ENCODE results near the gene FRMD4B. TPM values are rescaled to one million over a fixed set of nuclear protein-coding genes. Genes with fewer than 3 reads are reported as not detected.

FRMD4B gene
- total RNA-seq, 1 donor from 2014 or later: 17.3 TPM

DNA sequence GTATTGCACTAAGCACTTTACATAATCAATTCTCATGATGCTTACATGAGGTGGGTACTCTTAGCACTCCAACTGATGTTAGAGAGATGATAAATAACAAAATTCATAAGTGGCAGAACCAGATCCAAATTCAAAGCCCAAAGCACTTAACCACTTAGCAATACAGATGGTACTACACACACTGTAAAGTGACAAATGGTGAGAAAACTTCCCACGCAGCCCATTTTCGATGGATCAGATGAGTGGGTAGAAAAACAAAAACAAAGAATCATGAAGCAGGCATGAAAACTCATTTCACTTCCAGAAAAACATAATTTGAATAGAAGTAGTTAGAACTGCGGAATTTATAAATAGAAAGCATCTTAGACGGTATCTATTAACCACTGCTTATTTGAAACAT, 66.2 kb downstream of the FRMD4B start:
- Histone ChIP-seq H4K20me1 (ENCODE audit: low read depth) (no peaks in the 10 kb centered on the region), H3K36me3 (no peaks in the 10 kb centered on the region), H3K27ac (no peak overlapping the region), H3K4me1 (no peaks in the 10 kb centered on the region), H3K9ac (no peak overlapping the region), H3K4me2 (no peak overlapping the region), H3F3A (ENCODE audit: low read depth) (no peaks in the 10 kb centered on the region), H3K79me2 (ENCODE audit: low read depth) (no peaks in the 10 kb centered on the region), H3K27me3 (no peaks in the 10 kb centered on the region), H3K4me3 (no peak overlapping the region), H2AFZ (replicated peaks) (no peak overlapping the region), H3K9me3 (ENCODE audit: low read depth) (no peaks in the 10 kb centered on the region)
- no peaks in the 10 kb centered on the region for H3K4me1 Mint-ChIP-seq
- H3K27ac Mint-ChIP-seq: no peak overlapping the region
- H3K27me3 Mint-ChIP-seq (ENCODE audit: insufficient read depth, low read depth): peaks cover 2% of the 10 kb centered on the region
- H3K36me3 Mint-ChIP-seq: no peaks in the 10 kb centered on the region
- no peak for DNase-seq (ENCODE audit: low spot score)
- no peak for TF ChIP-seq EZH2phosphoT487 (IDR thresholded peaks at IDR 0.05)
- TF ChIP-seq, protein P1, sequence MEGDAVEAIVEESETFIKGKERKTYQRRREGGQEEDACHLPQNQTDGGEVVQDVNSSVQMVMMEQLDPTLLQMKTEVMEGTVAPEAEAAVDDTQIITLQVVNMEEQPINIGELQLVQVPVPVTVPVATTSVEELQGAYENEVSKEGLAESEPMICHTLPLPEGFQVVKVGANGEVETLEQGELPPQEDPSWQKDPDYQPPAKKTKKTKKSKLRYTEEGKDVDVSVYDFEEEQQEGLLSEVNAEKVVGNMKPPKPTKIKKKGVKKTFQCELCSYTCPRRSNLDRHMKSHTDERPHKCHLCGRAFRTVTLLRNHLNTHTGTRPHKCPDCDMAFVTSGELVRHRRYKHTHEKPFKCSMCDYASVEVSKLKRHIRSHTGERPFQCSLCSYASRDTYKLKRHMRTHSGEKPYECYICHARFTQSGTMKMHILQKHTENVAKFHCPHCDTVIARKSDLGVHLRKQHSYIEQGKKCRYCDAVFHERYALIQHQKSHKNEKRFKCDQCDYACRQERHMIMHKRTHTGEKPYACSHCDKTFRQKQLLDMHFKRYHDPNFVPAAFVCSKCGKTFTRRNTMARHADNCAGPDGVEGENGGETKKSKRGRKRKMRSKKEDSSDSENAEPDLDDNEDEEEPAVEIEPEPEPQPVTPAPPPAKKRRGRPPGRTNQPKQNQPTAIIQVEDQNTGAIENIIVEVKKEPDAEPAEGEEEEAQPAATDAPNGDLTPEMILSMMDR (IDR thresholded peaks at IDR 0.05): no peak
- no peak for TF ChIP-seq EZH2 (IDR thresholded peaks at IDR 0.05)
- no peak overlapping the region for H3K4me3 Mint-ChIP-seq
- no peaks in the 10 kb centered on the region for H3K9me3 Mint-ChIP-seq

DNA sequence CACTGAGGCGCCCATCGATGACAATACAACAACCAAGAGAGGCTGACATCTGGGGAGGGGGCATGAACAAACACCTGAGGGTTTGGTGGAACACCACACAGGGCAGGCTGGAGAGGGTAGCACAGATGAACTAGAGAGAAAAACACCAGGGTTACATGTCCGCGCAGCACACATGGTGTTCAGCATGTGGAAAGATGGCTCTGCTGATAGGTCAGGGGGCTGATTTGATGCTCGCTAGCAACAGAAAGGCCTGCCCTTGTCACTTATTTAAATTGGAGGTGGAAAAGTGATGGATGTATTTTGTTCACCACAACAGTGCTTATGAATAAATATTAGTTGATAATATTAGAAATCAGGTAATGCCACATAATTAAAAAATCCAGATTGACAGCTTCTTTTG, 67.5 kb downstream of the FRMD4B start:
- H3K9ac ChIP-seq: no peak overlapping the region
- H3K27me3 ChIP-seq: no peaks in the 10 kb centered on the region

DNA sequence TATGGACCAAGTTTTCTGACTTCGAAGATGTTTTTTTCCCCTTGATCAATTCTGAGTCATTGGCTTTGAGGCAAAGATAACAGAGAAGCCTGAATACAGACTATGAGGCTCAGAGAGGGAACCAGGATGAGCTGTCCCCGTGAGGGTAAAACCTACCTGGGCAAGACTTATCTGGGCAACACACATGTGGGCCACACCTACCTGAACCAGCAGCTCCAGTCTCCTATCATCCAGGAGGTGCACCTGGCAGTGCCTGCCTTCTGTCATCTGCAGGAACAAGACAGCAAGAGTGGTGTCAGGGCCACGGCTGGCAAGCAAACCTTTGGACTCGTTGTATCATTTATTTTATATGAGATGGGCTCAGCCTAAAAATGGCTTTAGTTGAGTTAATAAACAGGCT, 72.6 kb downstream of the FRMD4B start:
- H3K9ac ChIP-seq: no peak overlapping the region
- no peak overlapping the region for H3K27ac ChIP-seq
- Mint-ChIP-seq H3K27me3 (ENCODE audit: insufficient read depth, low read depth) (peaks cover 5% of the 10 kb centered on the region), H3K9me3 (no peaks in the 10 kb centered on the region), H3K27ac (no peak overlapping the region), H3K4me1 (no peaks in the 10 kb centered on the region), H3K4me3 (no peak overlapping the region), H3K36me3 (no peaks in the 10 kb centered on the region)
- H3K79me2 ChIP-seq (ENCODE audit: low read depth): no peaks in the 10 kb centered on the region
- H3K4me2 ChIP-seq: no peak overlapping the region
- no peaks in the 10 kb centered on the region for H3K4me1 ChIP-seq
- H3K9me3 ChIP-seq (ENCODE audit: low read depth): no peaks in the 10 kb centered on the region
- TF ChIP-seq, protein P1 (IDR thresholded peaks at IDR 0.05): no peak
- no peak for TF ChIP-seq EZH2phosphoT487 (IDR thresholded peaks at IDR 0.05)
- TF ChIP-seq EZH2 (IDR thresholded peaks at IDR 0.05): no peak
- H3K27me3 ChIP-seq: no peaks in the 10 kb centered on the region
- DNase-seq (ENCODE audit: low spot score): no peak
- H3K36me3 ChIP-seq: no peaks in the 10 kb centered on the region
- no peaks in the 10 kb centered on the region for H3F3A ChIP-seq (ENCODE audit: low read depth)
- H4K20me1 ChIP-seq (ENCODE audit: low read depth): no peaks in the 10 kb centered on the region
- no peak overlapping the region for H2AFZ ChIP-seq (replicated peaks)
- no peak overlapping the region for H3K4me3 ChIP-seq

More for the DNA sequence above, 67.5 kb downstream of the FRMD4B start:
- no peaks in the 10 kb centered on the region for H3F3A ChIP-seq (ENCODE audit: low read depth)
- Mint-ChIP-seq H3K4me1 (no peaks in the 10 kb centered on the region), H3K27ac (no peak overlapping the region), H3K36me3 (no peaks in the 10 kb centered on the region), H3K9me3 (no peaks in the 10 kb centered on the region), H3K27me3 (ENCODE audit: insufficient read depth, low read depth) (peaks cover 2% of the 10 kb centered on the region), H3K4me3 (no peak overlapping the region)
- TF ChIP-seq, protein P1 (IDR thresholded peaks at IDR 0.05): no peak
- TF ChIP-seq EZH2 (IDR thresholded peaks at IDR 0.05) (no peak), EZH2phosphoT487 (IDR thresholded peaks at IDR 0.05) (no peak)
- H3K4me2 ChIP-seq: no peak overlapping the region
- H3K27ac ChIP-seq: no peak overlapping the region
- H4K20me1 ChIP-seq (ENCODE audit: low read depth): no peaks in the 10 kb centered on the region
- H3K4me1 ChIP-seq: no peaks in the 10 kb centered on the region
- H3K36me3 ChIP-seq: no peaks in the 10 kb centered on the region
- DNase-seq (ENCODE audit: low spot score): no peak
- no peaks in the 10 kb centered on the region for H3K79me2 ChIP-seq (ENCODE audit: low read depth)
- H2AFZ ChIP-seq (replicated peaks): no peak overlapping the region
- no peak overlapping the region for H3K4me3 ChIP-seq
- no peaks in the 10 kb centered on the region for H3K9me3 ChIP-seq (ENCODE audit: low read depth)

Measured in neural progenitor cell (in vitro differentiated cells).